ENCODE data around the gene ARL8A.

DNA sequence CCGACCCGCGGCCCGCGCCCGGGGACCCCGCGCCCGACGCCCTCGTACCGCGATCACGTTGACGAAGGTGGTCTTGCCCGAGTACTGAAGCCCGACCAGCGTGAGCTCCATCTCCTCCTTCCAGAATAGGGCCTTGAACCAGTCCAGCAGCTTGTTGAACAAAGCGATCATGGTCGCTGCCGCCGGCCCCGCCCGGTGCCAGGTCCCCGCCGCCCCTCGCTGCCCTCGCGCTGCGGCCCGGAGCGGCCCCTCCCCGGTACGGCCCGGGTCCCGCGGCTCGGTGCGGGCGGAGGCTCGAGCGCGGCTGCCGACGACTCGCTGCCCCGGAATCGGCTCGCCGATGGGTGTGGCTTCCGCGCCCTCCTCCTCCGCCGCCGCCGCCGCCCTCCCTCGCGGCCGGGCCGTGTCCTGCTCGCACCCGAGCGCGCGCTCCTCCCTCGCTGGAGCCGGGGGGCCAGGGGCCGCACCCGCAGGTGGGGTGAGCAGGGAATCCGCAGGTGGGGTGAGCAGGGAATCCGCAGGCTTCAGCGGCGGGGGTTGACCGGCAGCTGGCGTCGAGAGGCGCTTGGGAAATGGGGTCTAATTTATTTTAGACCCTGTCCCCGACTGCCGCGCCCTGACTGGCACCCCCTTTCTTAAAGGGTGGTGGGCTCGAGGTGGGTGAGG, at the start of gene ARL8A:
- TF ChIP-seq, protein P1, sequence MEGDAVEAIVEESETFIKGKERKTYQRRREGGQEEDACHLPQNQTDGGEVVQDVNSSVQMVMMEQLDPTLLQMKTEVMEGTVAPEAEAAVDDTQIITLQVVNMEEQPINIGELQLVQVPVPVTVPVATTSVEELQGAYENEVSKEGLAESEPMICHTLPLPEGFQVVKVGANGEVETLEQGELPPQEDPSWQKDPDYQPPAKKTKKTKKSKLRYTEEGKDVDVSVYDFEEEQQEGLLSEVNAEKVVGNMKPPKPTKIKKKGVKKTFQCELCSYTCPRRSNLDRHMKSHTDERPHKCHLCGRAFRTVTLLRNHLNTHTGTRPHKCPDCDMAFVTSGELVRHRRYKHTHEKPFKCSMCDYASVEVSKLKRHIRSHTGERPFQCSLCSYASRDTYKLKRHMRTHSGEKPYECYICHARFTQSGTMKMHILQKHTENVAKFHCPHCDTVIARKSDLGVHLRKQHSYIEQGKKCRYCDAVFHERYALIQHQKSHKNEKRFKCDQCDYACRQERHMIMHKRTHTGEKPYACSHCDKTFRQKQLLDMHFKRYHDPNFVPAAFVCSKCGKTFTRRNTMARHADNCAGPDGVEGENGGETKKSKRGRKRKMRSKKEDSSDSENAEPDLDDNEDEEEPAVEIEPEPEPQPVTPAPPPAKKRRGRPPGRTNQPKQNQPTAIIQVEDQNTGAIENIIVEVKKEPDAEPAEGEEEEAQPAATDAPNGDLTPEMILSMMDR (IDR thresholded peaks at IDR 0.05), result no peak
- TF ChIP-seq POLR2A (IDR thresholded peaks at IDR 0.05), result peak in 1 of 2 donors; percentile 49

All from lower leg skin (tissue), 3 donors.